ENCODE measurements around the gene ZNF232. TPM values are rescaled to one million over a fixed set of nuclear protein-coding genes. Genes with fewer than 3 reads are reported as not detected.
"Not testable (repeated sequence)": the region's sequence is repeated elsewhere in the genome, so short reads cannot be mapped to it uniquely, and the experiment has no call there.

Gene ZNF232
- total RNA-seq: 11.1 TPM in 2 replicates

DNA sequence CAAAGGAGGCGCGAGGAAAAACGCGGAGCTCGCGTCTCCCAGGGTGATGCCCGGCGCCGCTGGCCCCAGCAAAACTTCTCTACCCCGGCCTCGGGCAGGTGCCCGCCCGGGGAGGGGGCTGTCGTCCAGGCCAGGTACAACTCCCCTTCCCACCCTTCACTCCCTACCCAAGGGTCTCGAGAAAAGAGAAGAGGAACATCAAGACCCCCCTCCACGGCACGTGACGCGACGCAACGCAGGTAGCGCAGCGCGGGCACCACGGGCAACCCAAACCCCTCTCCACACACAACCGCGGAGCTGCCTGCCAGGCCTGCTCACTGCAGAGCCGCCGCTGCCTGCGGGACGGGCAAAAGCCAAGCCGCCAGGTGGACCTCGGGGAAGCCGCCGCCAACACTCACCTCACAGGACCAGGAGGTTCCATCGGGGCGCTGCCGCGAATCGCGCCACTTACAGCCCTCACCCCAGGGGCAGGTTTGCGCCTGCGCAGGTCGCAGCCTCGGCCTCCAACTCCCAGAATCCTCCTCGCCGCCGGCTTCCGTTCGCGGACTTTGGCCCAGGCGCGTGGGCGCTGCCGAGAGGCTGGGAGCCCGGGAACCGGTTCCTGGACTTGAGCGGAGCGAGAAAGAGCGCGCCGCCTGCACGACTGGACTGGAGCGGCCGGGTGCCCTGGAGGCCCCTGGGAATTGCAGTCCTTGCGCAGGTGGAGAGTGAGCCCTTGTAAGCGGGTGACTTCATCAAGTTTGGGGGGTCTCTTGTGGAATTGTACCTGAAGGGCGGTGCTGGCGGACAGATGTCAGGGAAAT is at the start of gene ZNF232:
TSS of gene ZNF232 (minus strand) at position 477 of the 803 bp plus-strand sequence. CDS start at position 421, 56 bp downstream.
- intact Hi-C loops (cut with micrococcal nuclease): loop anchor here (1.0 to 2.0 kb wide), 2 partner anchors 33 to 79 kb away; partner anchors contain the start of genes ZFP3 and ZNF594

DNA sequence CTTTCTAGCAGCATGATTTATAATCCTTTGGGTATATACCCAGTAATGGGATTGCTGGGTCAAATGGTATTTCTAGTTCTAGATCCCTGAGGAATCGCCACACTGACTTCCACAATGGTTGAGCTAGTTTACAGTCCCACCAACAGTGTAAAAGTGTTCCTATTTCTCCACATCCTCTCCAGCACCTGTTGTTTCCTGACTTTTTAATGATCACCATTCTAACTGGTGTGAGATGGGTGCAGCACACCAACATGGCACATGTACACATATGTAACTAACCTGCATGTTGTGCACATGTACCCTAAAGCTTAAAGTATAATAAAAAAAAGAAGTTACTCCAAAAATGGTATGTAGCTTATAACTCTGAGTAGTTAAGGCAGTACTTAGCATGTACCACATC is 49.0 kb upstream of the ZNF232 start:
- intact Hi-C loops (cut with micrococcal nuclease): not testable (repeated sequence)

DNA sequence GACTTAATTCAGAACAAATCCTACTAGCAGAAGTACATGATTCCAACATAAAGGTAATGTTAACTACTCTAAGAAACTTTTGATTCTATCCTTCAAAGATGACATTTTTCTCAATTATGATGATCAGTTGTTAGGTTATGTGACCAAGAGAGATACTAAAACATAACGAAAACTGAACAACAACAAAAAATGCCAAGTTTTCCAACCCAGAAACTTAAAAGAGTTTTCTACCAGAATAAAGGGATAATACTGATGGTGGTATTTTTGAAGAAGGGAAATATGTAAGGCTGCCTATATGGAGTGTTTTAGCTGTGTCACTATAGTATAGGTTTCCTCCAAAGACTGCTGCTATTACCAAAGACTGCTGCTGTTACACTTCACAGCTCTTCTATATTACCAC is 34.4 kb upstream of the ZNF232 start:
- intact Hi-C loops (cut with micrococcal nuclease): not testable (repeated sequence)

DNA sequence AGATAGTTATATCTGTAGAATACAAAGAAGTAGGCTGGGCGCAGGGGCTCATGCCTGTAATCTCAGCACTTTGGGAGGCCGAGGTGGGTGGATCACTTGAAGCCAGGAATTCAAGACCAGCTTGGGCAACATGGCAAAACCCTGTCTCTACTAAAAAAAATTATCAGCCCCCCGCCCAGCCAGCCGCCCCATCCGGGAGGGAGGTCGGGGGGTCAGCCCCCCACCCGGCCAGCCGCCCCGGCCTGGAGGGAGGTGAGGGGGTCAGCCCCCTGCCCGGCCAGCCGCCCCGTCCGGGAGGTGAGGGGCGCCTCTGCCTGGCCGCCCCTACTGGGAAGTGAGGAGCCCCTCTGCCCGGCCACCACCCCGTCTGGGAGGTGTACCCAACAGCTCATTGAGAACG is 31.2 kb upstream of the ZNF232 start:
- intact Hi-C loops (cut with micrococcal nuclease): not testable (repeated sequence)

DNA sequence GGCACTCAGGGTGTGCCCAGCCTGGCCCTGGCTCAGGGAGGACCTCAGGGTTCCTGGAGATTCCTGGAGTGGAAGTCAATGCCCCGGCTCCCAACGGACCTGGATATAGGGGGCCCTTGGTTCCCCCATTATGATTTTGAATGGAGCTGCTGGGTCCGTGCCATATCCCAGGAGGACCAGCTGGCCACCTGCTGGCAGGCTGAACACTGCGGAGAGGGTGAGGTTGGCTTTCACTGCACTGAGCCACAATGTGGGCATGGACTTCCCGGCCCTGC is 27.7 kb upstream of the ZNF232 start:
- intact Hi-C loops (cut with micrococcal nuclease): no loop called here

DNA sequence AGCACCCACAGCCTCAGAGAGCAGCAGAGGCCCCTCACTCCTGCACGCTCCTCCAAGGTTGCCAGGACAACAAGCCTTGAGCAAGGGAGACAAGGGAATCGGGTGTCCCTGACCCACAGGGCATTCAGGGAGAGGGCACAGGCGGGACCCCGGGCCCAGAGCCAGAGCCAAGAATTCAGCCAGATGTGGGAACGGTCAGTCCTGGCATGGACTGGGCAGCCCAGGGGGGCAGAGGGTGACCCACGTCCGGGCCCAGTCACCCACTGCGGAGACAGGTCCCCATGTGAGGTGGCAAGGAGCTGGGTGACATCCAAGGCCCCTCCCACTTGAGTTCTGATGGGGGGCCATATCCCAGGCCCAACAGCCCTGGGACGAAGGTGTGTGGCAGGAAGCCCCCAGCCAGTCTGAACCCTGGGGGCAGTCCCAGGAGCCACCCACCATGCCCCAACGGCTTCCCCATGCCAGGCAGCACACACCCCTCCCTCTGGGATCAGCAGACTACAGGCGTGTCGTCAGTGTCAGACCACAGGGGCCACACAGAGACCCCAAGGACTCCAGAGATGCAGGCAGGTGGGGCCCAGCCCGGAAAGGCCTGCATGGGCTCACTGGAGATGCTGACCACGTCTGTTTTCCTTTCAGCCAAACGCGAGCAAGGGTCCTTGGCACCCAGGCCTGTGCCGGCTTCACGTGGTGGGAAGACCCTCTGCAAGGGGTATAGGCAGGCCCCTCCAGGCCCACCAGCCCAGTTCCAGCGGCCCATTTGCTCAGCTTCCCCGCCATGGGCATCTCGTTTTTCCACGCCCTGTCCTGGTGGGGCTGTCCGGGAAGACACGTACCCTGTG is 27.2 kb upstream of the ZNF232 start:
- intact Hi-C loops (cut with micrococcal nuclease): no loop called here

DNA sequence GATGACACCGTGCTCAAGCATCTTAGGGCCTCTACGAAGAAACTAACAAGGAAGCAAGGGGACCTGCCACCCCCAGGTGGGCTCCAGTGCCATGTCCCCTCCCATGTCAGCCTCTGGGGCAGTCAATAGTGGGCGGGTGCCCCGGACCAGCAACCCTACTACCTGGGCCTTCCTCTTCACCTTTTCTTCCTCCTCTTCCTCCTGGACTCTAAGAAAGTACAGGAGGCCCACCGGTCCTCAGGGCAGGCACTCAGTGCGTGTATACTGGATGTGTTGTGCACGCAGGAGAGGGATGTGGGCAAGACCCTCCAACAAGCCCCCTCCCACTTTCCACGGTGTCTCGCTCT is 26.5 kb upstream of the ZNF232 start:
- intact Hi-C loops (cut with micrococcal nuclease): not testable (repeated sequence)

DNA sequence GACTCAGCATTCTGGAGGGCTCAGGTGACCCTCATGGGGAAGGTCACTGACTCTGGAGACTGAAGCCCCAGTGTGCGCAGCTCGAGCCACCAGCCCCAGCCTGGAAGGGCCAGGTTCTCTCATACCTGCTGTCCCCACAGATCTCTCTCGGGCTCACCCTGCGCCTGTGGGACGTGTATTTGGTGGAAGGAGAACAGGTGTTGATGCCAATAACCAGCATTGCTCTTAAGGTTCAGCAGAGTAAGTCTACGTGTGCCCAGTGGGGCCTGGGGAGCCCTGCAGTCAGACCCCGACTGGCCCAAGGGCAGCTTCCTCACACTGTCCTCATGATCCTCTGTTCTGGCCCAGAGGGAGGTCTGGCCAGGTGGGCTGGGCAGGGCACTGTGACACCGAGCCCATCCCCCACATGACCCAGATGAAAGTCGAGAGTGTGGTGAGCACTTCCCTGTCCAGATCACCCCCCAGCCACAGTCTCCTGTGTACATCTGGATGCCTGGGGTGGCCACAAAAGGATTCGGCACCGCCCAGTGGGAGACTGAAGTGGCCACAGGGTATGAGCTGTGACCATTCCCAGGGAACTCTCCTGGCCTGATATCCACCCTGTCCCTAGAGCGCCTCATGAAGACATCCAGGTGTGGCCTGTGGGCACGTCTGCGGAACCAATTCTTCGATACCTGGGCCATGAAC is 26.0 kb upstream of the ZNF232 start:
- intact Hi-C loops (cut with micrococcal nuclease): not testable (repeated sequence)

DNA sequence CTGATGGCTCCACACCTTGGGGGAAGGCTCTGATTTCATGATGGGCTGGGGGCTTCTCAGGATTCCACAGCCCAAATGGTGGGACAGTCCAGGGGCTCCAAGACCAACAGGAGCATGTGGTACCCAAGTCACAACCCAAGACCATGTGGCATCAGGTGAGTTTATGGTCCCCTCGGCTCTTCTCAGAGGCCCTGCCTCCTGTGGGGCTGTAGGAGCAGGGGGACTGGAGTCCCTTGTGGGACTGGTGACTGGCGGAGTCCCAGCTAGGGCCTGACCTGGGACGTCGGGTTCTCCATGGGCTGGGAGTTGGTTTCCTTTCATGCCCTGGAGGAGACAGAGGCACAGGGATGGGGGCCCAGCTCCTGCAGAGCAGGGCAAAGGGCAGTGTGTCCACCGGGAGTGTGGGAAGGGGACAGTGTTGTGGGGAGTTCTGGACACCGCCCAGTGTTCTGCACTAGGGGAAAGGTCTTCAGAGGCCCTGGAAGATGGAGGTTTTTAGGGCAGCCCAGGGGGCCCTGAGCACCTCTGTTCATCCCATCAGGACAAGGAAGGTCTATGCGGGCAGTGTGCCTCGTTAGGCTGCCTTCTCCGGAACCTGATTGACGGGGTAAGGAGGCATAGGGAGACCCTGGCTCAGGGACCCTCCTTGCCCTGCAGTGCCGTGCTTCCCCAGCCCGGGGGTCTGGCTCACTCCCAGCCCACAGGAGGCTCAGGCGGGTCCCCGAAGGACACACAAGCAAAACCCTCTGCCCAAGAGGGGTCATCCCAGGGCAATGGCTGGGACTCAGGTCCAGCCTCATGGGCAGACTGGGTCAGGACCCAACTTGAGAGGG is 25.1 kb upstream of the ZNF232 start:
- intact Hi-C loops (cut with micrococcal nuclease): not testable (repeated sequence)

DNA sequence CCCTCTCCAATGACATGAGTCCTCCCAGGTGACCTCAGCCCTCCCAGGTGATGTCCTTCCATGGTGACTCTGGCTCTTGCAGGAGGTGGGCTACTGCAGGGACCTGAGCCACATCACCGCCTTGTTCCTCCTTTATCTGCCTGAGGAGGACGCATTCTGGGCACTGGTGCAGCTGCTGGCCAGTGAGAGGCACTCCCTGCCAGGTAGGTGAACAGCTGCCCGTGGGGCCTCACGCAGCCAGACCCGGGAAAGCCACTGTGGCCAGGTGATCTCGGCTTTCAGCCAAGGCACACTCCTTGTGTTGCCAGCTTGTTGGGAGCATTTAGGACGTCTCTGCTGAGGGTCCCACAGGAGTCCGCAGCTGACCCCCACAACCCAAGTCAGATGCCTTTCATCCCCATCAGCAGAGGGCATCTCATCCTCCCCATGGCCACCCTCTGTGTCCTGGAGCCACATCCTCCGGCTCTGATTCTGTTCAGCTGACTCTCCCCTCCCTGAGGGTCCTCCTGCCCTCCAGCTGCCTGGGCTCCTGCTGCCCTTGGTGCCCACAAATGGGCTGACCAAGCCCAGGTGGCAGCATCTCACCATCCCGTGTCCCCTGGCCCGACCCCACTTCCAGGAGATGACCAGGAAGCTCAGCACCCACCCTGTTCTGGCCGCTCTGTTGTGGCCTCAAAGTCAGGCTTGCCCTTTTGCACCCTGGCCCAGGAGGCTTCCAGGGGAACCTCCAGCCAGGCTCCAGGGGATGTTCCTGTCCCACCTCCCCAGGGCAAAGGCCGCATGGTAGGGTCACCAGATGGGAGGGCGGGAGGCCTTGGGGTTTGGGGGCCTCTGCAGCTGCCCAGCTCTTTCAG is 24.3 kb upstream of the ZNF232 start:
- intact Hi-C loops (cut with micrococcal nuclease): no loop called here

DNA sequence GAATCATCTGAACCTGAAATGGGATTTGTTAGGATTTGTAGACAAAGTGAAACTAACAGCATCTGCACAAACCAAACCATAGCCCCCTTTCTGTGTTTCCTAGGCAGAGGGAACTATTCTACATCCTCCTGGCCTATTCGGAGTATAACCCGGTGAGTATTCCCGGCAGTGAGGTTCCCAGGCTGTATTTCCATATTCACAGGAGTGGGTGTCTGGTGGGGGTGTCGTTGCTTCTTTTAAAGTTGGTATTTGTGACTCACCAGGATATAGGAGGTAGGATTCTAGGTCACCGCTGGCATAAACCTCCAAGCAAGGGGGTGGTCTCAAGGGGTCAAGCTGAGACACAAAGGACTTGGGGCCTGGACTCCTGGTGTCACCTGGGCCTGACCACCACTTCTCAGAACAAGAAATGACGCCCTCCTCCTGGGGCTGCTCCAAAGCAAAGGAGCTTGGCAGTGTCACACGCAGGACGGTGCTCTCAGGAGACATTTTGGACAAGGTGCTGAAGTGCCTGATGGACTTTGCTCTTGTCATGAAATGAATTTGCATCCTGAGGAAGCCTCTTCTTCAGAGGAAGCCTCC is 23.5 kb upstream of the ZNF232 start:
- intact Hi-C loops (cut with micrococcal nuclease): not testable (repeated sequence)

DNA sequence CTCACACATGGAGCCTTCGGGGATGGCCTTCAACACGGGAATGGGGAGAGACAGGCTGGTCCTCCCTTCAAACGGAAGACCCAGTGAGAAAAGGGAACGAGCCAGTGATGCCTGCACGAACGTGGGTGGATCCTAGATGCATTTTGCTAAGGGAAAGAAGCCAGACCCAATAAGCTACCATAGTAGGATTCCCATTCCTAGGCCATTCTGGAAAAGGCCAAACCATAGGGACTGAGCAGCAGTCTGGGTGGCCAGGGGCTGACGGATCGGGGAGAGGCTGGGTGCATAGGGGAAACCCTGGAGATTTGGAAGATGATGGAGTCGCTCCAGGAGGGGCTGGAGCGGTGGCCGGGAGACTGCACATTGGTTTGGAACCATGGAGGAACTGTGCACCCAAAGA is 22.9 kb upstream of the ZNF232 start:
- intact Hi-C loops (cut with micrococcal nuclease): not testable (repeated sequence)

DNA sequence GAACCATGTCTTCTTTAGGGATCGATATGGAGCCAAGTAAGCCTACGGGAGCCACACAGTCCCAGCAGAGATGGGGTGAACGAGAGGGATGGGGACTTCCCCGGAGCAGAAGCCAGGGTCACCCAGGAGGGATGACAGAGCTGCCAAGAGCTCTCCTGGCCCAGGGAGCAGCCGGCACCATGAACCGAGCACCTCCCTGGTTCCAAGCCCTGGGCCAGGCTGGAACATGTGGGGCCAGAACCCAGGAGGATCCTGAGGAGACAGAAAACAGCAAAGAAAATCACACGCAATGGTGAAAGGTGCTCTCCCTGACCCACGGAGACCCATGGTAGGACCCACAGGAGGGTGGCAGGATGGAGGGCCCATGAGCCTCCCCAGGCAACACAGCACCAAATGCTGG is 22.3 kb upstream of the ZNF232 start:
- intact Hi-C loops (cut with micrococcal nuclease): not testable (repeated sequence)

DNA sequence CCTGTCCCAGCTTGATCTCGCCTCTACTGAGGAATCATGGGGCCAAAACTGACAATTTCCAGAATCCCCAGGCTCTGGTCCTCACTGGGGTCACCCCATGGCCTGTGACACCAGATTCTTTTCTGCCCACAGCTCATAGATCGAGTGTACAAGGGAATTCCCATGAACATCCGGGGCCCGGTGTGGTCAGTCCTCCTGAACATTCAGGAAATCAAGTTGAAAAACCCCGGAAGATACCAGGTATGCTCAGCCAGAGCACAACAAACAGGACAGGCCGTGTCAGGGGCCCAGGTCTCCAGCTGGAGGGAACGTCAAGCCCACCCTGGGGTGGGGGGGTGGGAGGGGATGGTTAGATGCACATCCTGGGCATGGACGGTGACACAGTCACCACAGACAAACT is 21.6 kb upstream of the ZNF232 start:
- intact Hi-C loops (cut with micrococcal nuclease): no loop called here

DNA sequence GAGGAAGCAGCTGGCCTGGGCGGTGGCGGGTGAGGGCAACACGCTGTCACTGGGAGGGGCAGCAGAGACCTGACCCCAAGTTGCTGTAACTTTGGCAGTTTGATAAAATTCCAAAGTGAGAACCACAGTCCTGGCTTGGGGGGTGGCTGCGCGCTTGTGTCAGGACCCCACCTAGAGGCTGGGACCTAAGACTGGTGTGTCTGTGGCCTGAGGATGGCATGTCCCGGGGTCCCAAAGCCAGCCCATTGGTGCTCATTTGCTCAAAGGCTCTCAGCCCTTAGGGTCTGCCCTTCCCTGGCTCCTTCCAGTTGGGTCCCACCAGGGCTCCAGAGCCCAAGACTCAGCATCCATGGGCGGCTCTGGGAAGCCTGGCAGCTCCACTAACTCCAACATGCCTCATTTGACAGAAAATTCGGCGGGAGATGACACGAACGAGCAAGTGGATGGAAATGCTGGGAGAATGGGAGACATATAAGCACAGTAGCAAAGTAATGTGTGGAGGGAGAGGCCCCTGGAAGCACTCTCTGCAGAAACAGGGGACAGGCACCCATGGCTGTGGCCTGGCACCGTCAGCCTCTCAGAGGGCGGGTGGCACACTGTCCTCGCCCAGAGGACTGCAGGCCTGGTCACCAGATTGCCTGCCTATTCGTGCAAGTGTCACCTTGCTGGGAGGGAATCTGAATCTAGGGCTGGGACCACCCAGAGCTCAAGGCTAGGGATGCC is 21.0 kb upstream of the ZNF232 start:
- intact Hi-C loops (cut with micrococcal nuclease): not testable (repeated sequence)

DNA sequence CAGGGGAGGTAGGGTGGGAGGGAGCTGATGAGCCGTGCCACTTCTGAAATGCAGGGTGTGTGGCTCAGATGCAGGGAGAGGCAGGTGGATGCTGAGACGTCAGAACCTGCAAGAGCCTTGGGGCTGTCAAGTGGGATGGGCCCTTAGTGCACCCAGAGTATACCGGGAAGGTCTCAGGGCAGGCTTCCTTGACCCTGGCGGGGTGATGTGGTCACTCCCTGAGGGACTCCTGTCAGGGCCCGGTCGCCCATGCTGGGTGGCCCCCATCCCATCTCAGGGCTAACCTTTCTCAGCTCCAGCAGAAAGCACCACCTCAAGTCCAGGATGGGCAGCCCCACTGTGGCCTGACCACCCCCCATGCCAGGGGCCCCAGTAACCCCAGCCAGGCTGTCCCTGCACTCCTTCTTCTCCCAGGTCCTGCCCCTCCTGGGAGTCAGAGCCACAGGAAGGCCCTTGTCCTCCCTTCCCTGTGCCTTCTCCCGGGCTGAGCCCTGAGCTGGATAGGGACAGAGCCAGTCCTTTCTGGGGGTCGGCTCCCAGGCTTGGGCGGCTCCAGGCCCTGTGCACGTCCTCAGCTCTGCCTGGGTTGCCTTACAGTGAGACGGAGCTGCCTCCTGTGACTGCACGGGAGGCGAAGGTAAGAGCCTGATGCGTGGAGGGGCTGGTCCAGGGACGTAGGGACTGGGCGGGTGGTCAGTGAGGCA is 20.3 kb upstream of the ZNF232 start:
- intact Hi-C loops (cut with micrococcal nuclease): not testable (repeated sequence)

DNA sequence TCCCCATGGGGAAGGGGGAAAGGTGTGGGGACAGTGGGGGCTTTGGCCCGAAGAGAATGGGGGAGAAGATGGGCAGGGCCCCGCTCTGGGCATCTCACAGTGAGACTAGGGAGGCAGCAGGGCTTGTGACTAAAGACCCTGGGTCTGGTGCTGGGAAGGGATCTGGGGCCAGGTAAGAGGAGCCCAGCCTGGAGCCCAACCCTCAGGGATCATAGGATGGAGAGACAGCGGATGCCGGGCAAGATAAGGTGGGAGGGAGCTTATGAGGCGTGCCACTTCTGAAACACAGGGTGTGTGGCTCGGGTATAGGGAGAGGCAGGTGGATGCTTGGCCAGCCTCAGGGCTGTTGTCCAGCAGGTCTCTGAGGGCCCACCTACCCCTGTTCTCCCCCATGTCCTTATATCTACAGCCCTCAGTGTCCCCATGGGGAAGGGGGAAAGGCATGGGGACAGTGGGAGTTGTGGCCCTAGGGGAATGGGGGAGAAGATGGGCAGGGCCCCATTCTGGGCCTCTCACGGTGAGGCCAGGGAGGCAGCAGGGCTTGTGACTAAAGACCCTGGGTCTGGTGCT is 19.6 kb upstream of the ZNF232 start:
- intact Hi-C loops (cut with micrococcal nuclease): no loop called here

DNA sequence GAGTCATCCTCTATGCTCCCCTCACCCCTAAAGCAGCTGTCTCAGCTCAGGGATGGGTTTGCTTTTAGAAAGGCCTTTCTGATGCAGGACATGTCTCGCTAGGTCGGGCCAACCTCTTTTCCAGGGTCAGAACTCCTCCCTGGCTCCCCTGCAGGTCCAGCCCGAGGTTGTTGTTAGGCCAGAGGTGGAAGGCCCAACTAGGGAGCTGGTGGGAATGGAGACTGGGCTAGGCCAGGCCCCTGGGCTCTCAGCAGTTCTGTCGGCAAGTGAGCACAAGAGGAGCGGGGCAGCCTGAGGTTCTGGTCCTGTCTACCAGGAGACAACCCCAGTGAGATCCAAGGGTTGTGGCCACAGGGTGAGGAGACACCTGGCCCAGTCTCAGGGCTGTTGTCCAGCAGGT is 19.0 kb upstream of the ZNF232 start:
- intact Hi-C loops (cut with micrococcal nuclease): not testable (repeated sequence)

Data from T-helper 2 cell treated with Interferon-gamma antibody and Interleukin-4, amounts not matched to agents 100 ng/mL and 5 ng/mL, for 36 hours (primary cell).